ENCODE measurements around the gene EXO1.

The EXO1 gene

GRCh38 chr1:241857131-241857530, 9.1 kb downstream of the EXO1 start:
- Histone ChIP-seq H3K27me3 (ENCODE audit: insufficient read depth, insufficient read length) (no peaks in the 10 kb centered on the region), H3K4me1 (ENCODE audit: insufficient read depth, insufficient read length) (no peaks in the 10 kb centered on the region), H3K4me3 (ENCODE audit: insufficient read length, low read depth) (no peak overlapping the region), H3K9ac (ENCODE audit: insufficient read length, low read depth) (no peak overlapping the region), H3K36me3 (ENCODE audit: insufficient read depth, insufficient read length, low read length) (peaks cover 79% of the 10 kb centered on the region), H3K9me3 (ENCODE audit: insufficient read depth, low read length) (no peaks in the 10 kb centered on the region)
- DNase-seq (ENCODE audit: low read depth, low spot score), result no peak
- no peak for TF ChIP-seq SUZ12 (IDR thresholded peaks at IDR 0.05; ENCODE audit: extremely low read depth, insufficient read depth, insufficient read length)
- no peak for TF ChIP-seq ZNF274 (IDR thresholded peaks at IDR 0.05; ENCODE audit: low read depth, low read length)
- no peak for TF ChIP-seq YY1 (IDR thresholded peaks at IDR 0.05; ENCODE audit: insufficient read depth, insufficient read length)

- Histone ChIP-seq H3K36me3 (ENCODE audit: insufficient read depth, insufficient read length, low read length) (peaks cover 82% of the 10 kb centered on the region), H3K4me1 (ENCODE audit: insufficient read depth, insufficient read length) (no peaks in the 10 kb centered on the region), H3K9me3 (ENCODE audit: insufficient read depth, low read length) (no peaks in the 10 kb centered on the region), H3K9ac (ENCODE audit: insufficient read length, low read depth) (no peak overlapping the region), H3K27me3 (ENCODE audit: insufficient read depth, insufficient read length) (no peaks in the 10 kb centered on the region), H3K4me3 (ENCODE audit: insufficient read length, low read depth) (no peak overlapping the region)
- TF ChIP-seq YY1 (IDR thresholded peaks at IDR 0.05; ENCODE audit: insufficient read depth, insufficient read length) (no peak), ZNF274 (IDR thresholded peaks at IDR 0.05; ENCODE audit: low read depth, low read length) (no peak), SUZ12 (IDR thresholded peaks at IDR 0.05; ENCODE audit: extremely low read depth, insufficient read depth, insufficient read length) (no peak)
- DNase-seq (ENCODE audit: low read depth, low spot score), result no peak
Measured at GRCh38 chr1:241860922-241861321, 12.9 kb downstream of the EXO1 start.

- no peak for DNase-seq (ENCODE audit: low read depth, low spot score)
- H3K4me3 ChIP-seq (ENCODE audit: insufficient read length, low read depth), result no peak overlapping the region
- peaks cover 77% of the 10 kb centered on the region for H3K36me3 ChIP-seq (ENCODE audit: insufficient read depth, insufficient read length, low read length)
- TF ChIP-seq YY1 (IDR thresholded peaks at IDR 0.05; ENCODE audit: insufficient read depth, insufficient read length), result no peak
- no peak for TF ChIP-seq ZNF274 (IDR thresholded peaks at IDR 0.05; ENCODE audit: low read depth, low read length)
- no peak for TF ChIP-seq SUZ12 (IDR thresholded peaks at IDR 0.05; ENCODE audit: extremely low read depth, insufficient read depth, insufficient read length)
- H3K27me3 ChIP-seq (ENCODE audit: insufficient read depth, insufficient read length), result no peaks in the 10 kb centered on the region
- H3K9me3 ChIP-seq (ENCODE audit: insufficient read depth, low read length), result no peaks in the 10 kb centered on the region
- no peaks in the 10 kb centered on the region for H3K4me1 ChIP-seq (ENCODE audit: insufficient read depth, insufficient read length)
- no peak overlapping the region for H3K9ac ChIP-seq (ENCODE audit: insufficient read length, low read depth)
Measured at GRCh38 chr1:241869022-241869421, 21.0 kb downstream of the EXO1 start.

GRCh38 chr1:241870336-241870735, 22.3 kb downstream of the EXO1 start:
- Histone ChIP-seq H3K27me3 (ENCODE audit: insufficient read depth, insufficient read length) (no peaks in the 10 kb centered on the region), H3K4me1 (ENCODE audit: insufficient read depth, insufficient read length) (no peaks in the 10 kb centered on the region), H3K4me3 (ENCODE audit: insufficient read length, low read depth) (no peak overlapping the region), H3K9me3 (ENCODE audit: insufficient read depth, low read length) (no peaks in the 10 kb centered on the region), H3K36me3 (ENCODE audit: insufficient read depth, insufficient read length, low read length) (peaks cover 76% of the 10 kb centered on the region), H3K9ac (ENCODE audit: insufficient read length, low read depth) (no peak overlapping the region)
- no peak for DNase-seq (ENCODE audit: low read depth, low spot score)
- TF ChIP-seq SUZ12 (IDR thresholded peaks at IDR 0.05; ENCODE audit: extremely low read depth, insufficient read depth, insufficient read length), result no peak
- TF ChIP-seq YY1 (IDR thresholded peaks at IDR 0.05; ENCODE audit: insufficient read depth, insufficient read length), result no peak
- TF ChIP-seq ZNF274 (IDR thresholded peaks at IDR 0.05; ENCODE audit: low read depth, low read length), result no peak

- Histone ChIP-seq H3K4me3 (ENCODE audit: insufficient read length, low read depth) (no peak overlapping the region), H3K4me1 (ENCODE audit: insufficient read depth, insufficient read length) (no peaks in the 10 kb centered on the region), H3K9ac (ENCODE audit: insufficient read length, low read depth) (no peak overlapping the region), H3K9me3 (ENCODE audit: insufficient read depth, low read length) (no peaks in the 10 kb centered on the region), H3K27me3 (ENCODE audit: insufficient read depth, insufficient read length) (no peaks in the 10 kb centered on the region), H3K36me3 (ENCODE audit: insufficient read depth, insufficient read length, low read length) (peaks cover 73% of the 10 kb centered on the region)
- TF ChIP-seq ZNF274 (IDR thresholded peaks at IDR 0.05; ENCODE audit: low read depth, low read length) (no peak), SUZ12 (IDR thresholded peaks at IDR 0.05; ENCODE audit: extremely low read depth, insufficient read depth, insufficient read length) (no peak), YY1 (IDR thresholded peaks at IDR 0.05; ENCODE audit: insufficient read depth, insufficient read length) (no peak)
- DNase-seq (ENCODE audit: low read depth, low spot score), result no peak
Measured at GRCh38 chr1:241870746-241871430, 22.9 kb downstream of the EXO1 start.

- no peaks in the 10 kb centered on the region for H3K9me3 ChIP-seq (ENCODE audit: insufficient read depth, low read length)
- TF ChIP-seq YY1 (IDR thresholded peaks at IDR 0.05; ENCODE audit: insufficient read depth, insufficient read length), result no peak
- TF ChIP-seq SUZ12 (IDR thresholded peaks at IDR 0.05; ENCODE audit: extremely low read depth, insufficient read depth, insufficient read length), result no peak
- no peak for TF ChIP-seq ZNF274 (IDR thresholded peaks at IDR 0.05; ENCODE audit: low read depth, low read length)
- peaks cover 59% of the 10 kb centered on the region for H3K36me3 ChIP-seq (ENCODE audit: insufficient read depth, insufficient read length, low read length)
- H3K4me1 ChIP-seq (ENCODE audit: insufficient read depth, insufficient read length), result no peaks in the 10 kb centered on the region
- H3K9ac ChIP-seq (ENCODE audit: insufficient read length, low read depth), result no peak overlapping the region
- H3K27me3 ChIP-seq (ENCODE audit: insufficient read depth, insufficient read length), result no peaks in the 10 kb centered on the region
- H3K4me3 ChIP-seq (ENCODE audit: insufficient read length, low read depth), result no peak overlapping the region
- DNase-seq (ENCODE audit: low read depth, low spot score), result no peak
Measured at GRCh38 chr1:241881440-241881839, 33.4 kb downstream of the EXO1 start.

GRCh38 chr1:241883159-241883558, 35.2 kb downstream of the EXO1 start:
- TF ChIP-seq YY1 (IDR thresholded peaks at IDR 0.05; ENCODE audit: insufficient read depth, insufficient read length) (no peak), ZNF274 (IDR thresholded peaks at IDR 0.05; ENCODE audit: low read depth, low read length) (no peak), SUZ12 (IDR thresholded peaks at IDR 0.05; ENCODE audit: extremely low read depth, insufficient read depth, insufficient read length) (no peak)
- Histone ChIP-seq H3K36me3 (ENCODE audit: insufficient read depth, insufficient read length, low read length) (peaks cover 69% of the 10 kb centered on the region), H3K4me3 (ENCODE audit: insufficient read length, low read depth) (no peak overlapping the region), H3K9ac (ENCODE audit: insufficient read length, low read depth) (no peak overlapping the region), H3K27me3 (ENCODE audit: insufficient read depth, insufficient read length) (no peaks in the 10 kb centered on the region), H3K4me1 (ENCODE audit: insufficient read depth, insufficient read length) (no peaks in the 10 kb centered on the region), H3K9me3 (ENCODE audit: insufficient read depth, low read length) (no peaks in the 10 kb centered on the region)
- no peak for DNase-seq (ENCODE audit: low read depth, low spot score)

Measured in NT2/D1 (cell line).